Mesothelial cell of epicardium (in vitro differentiated cells): ENCODE measurements around the gene MAGEA8. TPM values are rescaled to one million over a fixed set of nuclear protein-coding genes. Genes with fewer than 3 reads are reported as not detected.

Experiments used
- total RNA-seq: library from RNA; stranded (reverse); gene quantifications from 3 replicates; pipeline ENCODE4 v1.2.1, GENCODE V29; 2021

MAGEA8 gene
- total RNA-seq, 1 donor from 2014 or later: not detected

Other genes with a start within 250 kb of the MAGEA8 start
- 26.8 to 29.9 TPM (median 29.3 TPM) in 3 replicates for gene TMEM185A, start 249.4 kb upstream of the MAGEA8 start, total RNA-seq
- gene MAGEA11, start 169.1 kb upstream of the MAGEA8 start, total RNA-seq: not detected in 3 replicates
- gene HSFX1, start 107.1 kb upstream of the MAGEA8 start, total RNA-seq: 1.9 to 2.1 TPM (median 2.0 TPM) in 3 replicates
- gene MAGEA9, start 99.3 kb upstream of the MAGEA8 start, total RNA-seq: not detected in 3 replicates
- gene HSFX4, start 48.4 kb downstream of the MAGEA8 start, total RNA-seq: not detected in 3 replicates
- gene EOLA2, start 57.3 kb downstream of the MAGEA8 start, total RNA-seq: 36.3 to 42.5 TPM (median 39.3 TPM) in 3 replicates